Activated CD8-positive, alpha-beta memory T cell treated with anti-CD3 and anti-CD28 coated beads, Interleukin-2, amount 50 U/mL, for 1 hour (primary cell): ENCODE results near the gene MARCO.

Experiments used
- DNase-seq: peaks from one replicate; pipeline ENCODE4 v3.0.0-alpha.2; 2020; ENCODE audit errors: extremely low read depth

The MARCO gene

GRCh38 chr2:118942031-118942430 is at the start of gene MARCO:
Gene MARCO (plus strand): TSS chr2:118942194. CDS start chr2:118942301, 107 bp downstream.
- no peak for DNase-seq

- no peak for DNase-seq
Measured at GRCh38 chr2:118893100-118893499, 48.9 kb upstream of the MARCO start.

GRCh38 chr2:118902266-118903028 is 39.5 kb upstream of the MARCO start:
- DNase-seq, result no peak

GRCh38 chr2:118903029-118903351 is 39.0 kb upstream of the MARCO start:
- DNase-seq, result no peak

GRCh38 chr2:118903551-118904479 is 38.2 kb upstream of the MARCO start:
- DNase-seq, result no peak

- DNase-seq, result no peak
Measured at GRCh38 chr2:118905206-118905605, 36.8 kb upstream of the MARCO start.

- no peak for DNase-seq
Measured at GRCh38 chr2:118906186-118906585, 35.8 kb upstream of the MARCO start.

- DNase-seq, result no peak
Measured at GRCh38 chr2:118907759-118908158, 34.2 kb upstream of the MARCO start.

- DNase-seq, result no peak
Measured at GRCh38 chr2:118909191-118909590, 32.8 kb upstream of the MARCO start.

- DNase-seq, result no peak
Measured at GRCh38 chr2:118911166-118911856, 30.7 kb upstream of the MARCO start.

- DNase-seq, result no peak
Measured at GRCh38 chr2:118911936-118912335, 30.1 kb upstream of the MARCO start.

GRCh38 chr2:118913131-118913802 is 28.7 kb upstream of the MARCO start:
- DNase-seq, result no peak

- DNase-seq, result no peak
Measured at GRCh38 chr2:118913803-118914645, 28.0 kb upstream of the MARCO start.

GRCh38 chr2:118914721-118915453 is 27.1 kb upstream of the MARCO start:
- no peak for DNase-seq

GRCh38 chr2:118918017-118918416 is 24.0 kb upstream of the MARCO start:
- DNase-seq, result no peak

- no peak for DNase-seq
Measured at GRCh38 chr2:118921646-118922045, 20.3 kb upstream of the MARCO start.

GRCh38 chr2:118922254-118922653 is 19.7 kb upstream of the MARCO start:
- no peak for DNase-seq

GRCh38 chr2:118923371-118923770 is 18.6 kb upstream of the MARCO start:
- no peak for DNase-seq

GRCh38 chr2:118925476-118925875 is 16.5 kb upstream of the MARCO start:
- no peak for DNase-seq

- DNase-seq, result no peak
Measured at GRCh38 chr2:118925981-118926380, 16.0 kb upstream of the MARCO start.
